Activated naive CD4-positive, alpha-beta T cell treated with anti-CD3 and anti-CD28 coated beads, Interleukin-2, amount 50 U/mL, for 72 hours (primary cell): ENCODE results near the gene HOOK2. TPM values are rescaled to one million over a fixed set of nuclear protein-coding genes. Genes with fewer than 3 reads are reported as not detected.
"Not testable (repeated sequence)": the region's sequence is repeated elsewhere in the genome, so short reads cannot be mapped to it uniquely, and the experiment has no call there.

Experiments used
- ATAC-seq, 2 donors: fragments of 150-1000 bp; cut with Tn5 transposase; 2 replicates each; pipeline ENCODE4 v1.10.0; 2021; ENCODE audit warnings: mild to moderate bottlenecking in 2 of 2, moderate library complexity in 2 of 2
- DNase-seq, 2 donors: peaks; one replicate each; pipeline ENCODE4 v3.0.0; 2021 to 2022; ENCODE audit warnings: low spot score in 2 of 2
- H3K27ac Mint-ChIP-seq, 2 donors: one replicate each; pipeline ENCODE4 v1.8.0; 2022; ENCODE audit warnings: mild to moderate bottlenecking in 2 of 2, mixed read lengths in 2 of 2
- H3K36me3 Mint-ChIP-seq, 2 donors: one replicate each; pipeline ENCODE4 v1.8.0; 2022; ENCODE audit warnings: mixed read lengths in 2 of 2
- H3K9me3 Mint-ChIP-seq, 2 donors: one replicate each; pipeline ENCODE4 v1.8.0; 2022; ENCODE audit warnings: mixed read lengths in 2 of 2
- total RNA-seq, 2 donors: library from RNA; stranded (reverse); gene quantifications; one replicate each; pipeline ENCODE4 v1.2.3, GENCODE V29; 2022

The HOOK2 gene, protein sequence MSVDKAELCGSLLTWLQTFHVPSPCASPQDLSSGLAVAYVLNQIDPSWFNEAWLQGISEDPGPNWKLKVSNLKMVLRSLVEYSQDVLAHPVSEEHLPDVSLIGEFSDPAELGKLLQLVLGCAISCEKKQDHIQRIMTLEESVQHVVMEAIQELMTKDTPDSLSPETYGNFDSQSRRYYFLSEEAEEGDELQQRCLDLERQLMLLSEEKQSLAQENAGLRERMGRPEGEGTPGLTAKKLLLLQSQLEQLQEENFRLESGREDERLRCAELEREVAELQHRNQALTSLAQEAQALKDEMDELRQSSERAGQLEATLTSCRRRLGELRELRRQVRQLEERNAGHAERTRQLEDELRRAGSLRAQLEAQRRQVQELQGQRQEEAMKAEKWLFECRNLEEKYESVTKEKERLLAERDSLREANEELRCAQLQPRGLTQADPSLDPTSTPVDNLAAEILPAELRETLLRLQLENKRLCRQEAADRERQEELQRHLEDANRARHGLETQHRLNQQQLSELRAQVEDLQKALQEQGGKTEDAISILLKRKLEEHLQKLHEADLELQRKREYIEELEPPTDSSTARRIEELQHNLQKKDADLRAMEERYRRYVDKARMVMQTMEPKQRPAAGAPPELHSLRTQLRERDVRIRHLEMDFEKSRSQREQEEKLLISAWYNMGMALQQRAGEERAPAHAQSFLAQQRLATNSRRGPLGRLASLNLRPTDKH
- 10 to 100 TPM; 37.9 to 41.5 TPM for total RNA-seq

GRCh38 chr19:12774588-12775555, at the start of gene HOOK2:
HOOK2 (minus strand) TSS chr19:12775552; CDS start chr19:12775449, 103 bp downstream.
- ATAC-seq = no peak
- Mint-ChIP-seq H3K27ac (peak within 1 kb of the TSS; percentile 30 to 74), H3K9me3 (no peaks in the 10 kb centered on the region), H3K36me3 (peaks cover 0 to 5% of the 10 kb centered on the region in 2 donors)
- DNase-seq = no peak

DNA sequence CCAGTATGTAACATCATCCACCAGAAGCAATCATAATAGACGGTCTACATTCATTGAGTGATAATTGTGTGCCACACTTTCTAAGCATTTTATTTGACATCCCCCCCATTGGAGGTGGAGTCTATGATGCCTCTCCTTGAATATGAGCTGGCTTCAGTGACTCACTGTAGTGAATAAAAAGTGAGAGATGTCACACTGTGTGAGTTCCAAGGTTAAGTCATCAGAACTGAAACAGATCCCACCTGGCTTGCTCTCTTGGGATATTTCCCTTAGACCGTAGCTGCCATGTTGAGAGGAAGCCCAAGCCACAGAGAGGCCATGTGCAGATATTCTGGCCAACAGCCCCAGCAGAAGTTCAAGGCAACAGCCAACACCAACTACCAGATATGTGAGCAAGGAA, 46.4 kb upstream of the HOOK2 start:
- Mint-ChIP-seq H3K36me3 (peaks cover 5 to 11% of the 10 kb centered on the region in 2 donors), H3K9me3 (peaks cover 4 to 7% of the 10 kb centered on the region in 2 donors), H3K27ac (peak overlapping the region in 1 of 2 donors; percentile 10)
- DNase-seq = no peak
- ATAC-seq = peak; percentile 47 to 55

GRCh38 chr19:12817810-12818209, 42.5 kb upstream of the HOOK2 start:
- H3K9me3 Mint-ChIP-seq, ATAC-seq, DNase-seq, H3K27ac Mint-ChIP-seq, H3K36me3 Mint-ChIP-seq: not testable (repeated sequence)

- H3K36me3 Mint-ChIP-seq = peaks cover 10% of the 10 kb centered on the region in 2 donors
- not testable (repeated sequence) for ATAC-seq, H3K9me3 Mint-ChIP-seq, H3K27ac Mint-ChIP-seq, DNase-seq
These were observed 41.8 kb upstream of the HOOK2 start for GRCh38 chr19:12817188-12817587.

DNA sequence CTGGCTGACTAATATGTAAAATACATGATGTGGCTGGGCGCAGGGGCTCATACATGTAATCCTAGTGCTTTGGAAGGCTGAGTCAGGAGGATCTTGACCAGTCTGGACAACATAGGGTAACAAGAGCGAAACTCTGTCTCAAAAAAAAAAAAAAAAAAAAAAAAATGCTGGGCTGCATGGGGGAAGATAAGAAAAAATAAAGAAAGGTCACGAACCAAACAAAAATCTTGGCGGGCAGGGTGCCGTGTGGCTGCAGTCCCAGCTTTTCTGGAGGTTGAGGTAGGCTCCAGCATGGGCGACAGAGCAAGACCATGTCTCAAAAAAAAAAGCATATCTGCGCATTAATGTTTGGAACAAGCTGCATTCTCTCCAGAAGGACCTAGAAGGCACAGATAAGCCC, 39.7 kb upstream of the HOOK2 start:
- no peak overlapping the region for H3K27ac Mint-ChIP-seq
- peaks cover 4 to 5% of the 10 kb centered on the region in 2 donors for H3K36me3 Mint-ChIP-seq
- no peaks in the 10 kb centered on the region for H3K9me3 Mint-ChIP-seq

DNA sequence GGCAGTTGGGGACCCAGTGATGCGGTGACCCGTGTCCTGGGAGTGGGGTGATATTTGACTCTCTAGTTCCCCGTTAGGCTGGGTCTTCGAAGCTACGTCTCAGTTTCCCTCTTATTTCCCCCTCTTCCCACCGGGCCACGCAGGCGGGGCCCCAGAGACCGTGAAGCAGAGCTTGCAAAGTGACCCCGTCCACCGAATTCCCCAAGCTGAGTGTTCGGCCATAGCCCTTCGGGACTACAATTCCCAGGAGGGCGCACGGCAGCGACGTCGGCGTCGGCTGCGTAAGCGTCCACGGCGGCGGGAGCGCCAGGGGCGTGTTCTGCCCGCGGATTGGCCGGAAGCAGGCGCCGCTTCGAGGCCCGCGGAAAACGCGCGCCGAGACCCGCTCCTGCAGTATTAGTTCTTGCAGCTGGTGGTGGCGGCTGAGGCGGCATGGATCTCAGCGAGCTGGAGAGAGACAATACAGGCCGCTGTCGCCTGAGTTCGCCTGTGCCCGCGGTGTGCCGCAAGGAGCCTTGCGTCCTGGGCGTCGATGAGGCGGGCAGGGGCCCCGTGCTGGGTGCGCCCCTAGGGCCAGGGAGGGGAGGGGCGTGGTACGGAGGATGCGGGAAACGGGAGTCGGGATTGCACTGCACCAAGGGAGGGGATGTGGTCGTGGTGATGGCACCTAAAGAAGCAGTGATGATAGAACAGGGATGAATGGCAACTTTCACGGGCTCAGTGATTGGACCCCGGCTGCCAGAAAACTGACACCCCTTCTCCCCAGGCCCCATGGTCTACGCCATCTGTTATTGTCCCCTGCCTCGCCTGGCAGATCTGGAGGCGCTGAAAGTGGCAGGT, 31.1 kb upstream of the HOOK2 start, which contains the start of gene RNASEH2A:
Gene RNASEH2A, plus strand, starts transcription at position 343 of the 840 bp plus-strand sequence. Its CDS starts 90 bp downstream, at position 433.
- Mint-ChIP-seq H3K9me3 (no peaks in the 10 kb centered on the region), H3K36me3 (peaks cover 15 to 21% of the 10 kb centered on the region in 2 donors), H3K27ac (peak within 1 kb of the TSS; percentile 91 to 95)
- DNase-seq = peak; percentile 88 to 89
- ATAC-seq = peak; percentile 88 to 92

More for the DNA sequence above, 39.7 kb upstream of the HOOK2 start:
- ATAC-seq = no peak
- no peak for DNase-seq

DNA sequence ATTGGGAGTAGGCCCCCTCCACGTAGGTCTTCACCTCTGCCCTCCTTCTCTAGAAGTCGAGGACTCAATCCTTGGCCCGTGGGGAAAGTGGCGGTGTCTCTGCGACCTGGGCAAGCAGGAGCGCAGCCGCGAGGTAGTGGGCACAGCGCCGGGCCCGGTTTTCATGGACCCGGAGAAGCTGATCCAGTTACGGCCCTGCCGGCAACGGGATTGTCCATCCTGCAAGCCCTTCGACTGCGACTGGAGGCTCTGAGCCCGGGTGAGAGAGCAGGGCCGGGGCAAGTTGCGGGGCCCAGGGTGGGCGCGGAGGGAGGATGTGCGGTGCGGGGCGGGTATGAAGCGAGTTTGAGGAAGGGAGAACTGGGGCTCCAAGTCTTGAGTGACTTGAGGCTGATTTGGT, 28.7 kb upstream of the HOOK2 start:
- DNase-seq (no peak), ATAC-seq (no peak)
- no peak overlapping the region for H3K27ac Mint-ChIP-seq
- H3K9me3 Mint-ChIP-seq = no peaks in the 10 kb centered on the region
- H3K36me3 Mint-ChIP-seq = peaks cover 24 to 31% of the 10 kb centered on the region in 2 donors

DNA sequence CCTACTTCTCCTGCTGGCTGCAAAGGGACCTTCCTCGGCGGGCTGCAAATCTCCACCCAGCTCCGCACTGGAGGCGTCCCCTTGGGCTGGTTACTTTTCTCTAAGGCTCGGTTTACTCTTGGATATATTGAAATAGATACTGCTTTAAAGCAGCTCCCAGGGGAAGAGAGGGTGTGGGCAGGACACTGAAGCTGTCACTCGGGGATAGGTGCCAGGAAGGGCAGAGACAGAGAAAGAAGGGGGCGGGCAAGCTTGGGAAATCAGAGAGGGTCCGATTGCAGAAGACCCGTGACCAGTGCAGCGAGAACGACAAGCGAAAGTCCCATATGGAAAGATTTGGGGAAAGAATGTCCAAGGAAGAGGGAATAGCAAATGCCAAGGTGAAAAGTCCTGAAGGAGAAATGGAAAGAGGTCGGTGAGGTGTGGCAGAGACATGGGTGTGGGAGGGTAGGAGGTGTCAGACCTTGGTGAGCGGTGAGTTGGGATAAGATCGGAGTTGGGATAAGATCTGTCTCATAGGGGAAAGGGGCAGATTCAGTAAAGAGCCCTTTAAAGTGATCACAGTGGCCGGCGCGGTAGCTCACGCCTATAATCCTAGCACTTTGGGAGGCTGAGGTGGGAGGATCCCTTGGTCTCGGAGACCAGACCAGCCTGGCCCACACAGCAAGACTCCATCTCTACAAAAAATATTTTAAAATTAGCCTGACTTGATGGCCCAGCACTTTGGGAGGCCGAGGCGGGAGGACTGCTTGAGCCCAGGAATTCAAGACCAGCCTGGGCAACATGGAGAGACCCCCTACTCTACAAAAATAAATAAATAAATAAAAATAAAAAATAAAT, 27.1 kb upstream of the HOOK2 start:
- Mint-ChIP-seq H3K36me3 (peaks cover 18 to 25% of the 10 kb centered on the region in 2 donors), H3K27ac (peak overlapping the region in 1 of 2 donors; percentile 77), H3K9me3 (no peaks in the 10 kb centered on the region)
- DNase-seq (no peak), ATAC-seq (no peak)

DNA sequence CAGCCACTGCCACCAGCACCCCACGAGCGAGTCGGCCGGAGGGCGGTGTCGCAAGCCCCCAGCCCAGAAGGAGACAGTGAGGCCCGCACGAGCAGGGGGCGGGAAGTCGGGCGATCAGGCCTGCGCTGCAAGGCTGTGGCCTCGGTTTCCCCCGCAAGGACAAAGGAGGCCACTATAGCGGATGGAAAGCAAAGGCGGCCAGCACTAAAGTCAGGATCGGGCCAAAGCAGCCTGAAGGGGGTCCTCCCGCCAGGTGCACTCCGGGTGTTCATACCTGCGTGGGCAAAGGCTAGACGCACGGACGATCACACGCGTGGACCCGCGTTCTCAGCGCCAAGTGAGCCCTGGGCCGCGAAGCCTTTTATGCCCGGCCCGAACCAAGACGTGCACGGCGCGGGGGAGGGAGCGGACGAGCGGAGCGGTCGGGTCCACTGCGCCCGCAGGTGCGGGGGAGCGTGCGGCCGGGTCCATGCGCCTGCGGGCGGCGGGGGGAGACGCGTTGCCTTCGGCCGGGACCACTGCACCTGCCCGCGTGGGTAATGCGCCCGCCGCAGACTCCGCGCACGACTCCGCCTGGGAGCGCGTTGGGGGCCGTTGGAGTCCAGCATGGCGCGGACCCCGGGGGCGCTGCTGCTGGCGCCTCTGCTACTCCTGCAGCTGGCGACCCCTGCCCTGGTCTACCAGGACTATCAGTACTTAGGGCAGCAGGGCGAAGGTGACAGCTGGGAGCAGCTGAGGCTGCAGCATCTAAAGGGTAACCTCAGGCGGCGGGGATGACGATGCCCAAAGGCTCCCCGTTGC, 26.3 kb upstream of the HOOK2 start, which contains the start of the genes PRDX2 and THSD8:
Gene PRDX2, minus strand, starts transcription at position 335 of the 801 bp plus-strand sequence. CDS start 539 bp downstream, outside the sequence.
Gene THSD8, plus strand, starts transcription at position 604 of the 801 bp plus-strand sequence. Its CDS starts 3 bp downstream, at position 607.
- no peaks in the 10 kb centered on the region for H3K9me3 Mint-ChIP-seq
- peak within 1 kb of the TSS; percentile 77 to 90 for H3K27ac Mint-ChIP-seq
- ATAC-seq (peak; percentile 72 to 75), DNase-seq (peak; percentile 86 to 87)
- H3K36me3 Mint-ChIP-seq = peaks cover 14 to 19% of the 10 kb centered on the region in 2 donors

DNA sequence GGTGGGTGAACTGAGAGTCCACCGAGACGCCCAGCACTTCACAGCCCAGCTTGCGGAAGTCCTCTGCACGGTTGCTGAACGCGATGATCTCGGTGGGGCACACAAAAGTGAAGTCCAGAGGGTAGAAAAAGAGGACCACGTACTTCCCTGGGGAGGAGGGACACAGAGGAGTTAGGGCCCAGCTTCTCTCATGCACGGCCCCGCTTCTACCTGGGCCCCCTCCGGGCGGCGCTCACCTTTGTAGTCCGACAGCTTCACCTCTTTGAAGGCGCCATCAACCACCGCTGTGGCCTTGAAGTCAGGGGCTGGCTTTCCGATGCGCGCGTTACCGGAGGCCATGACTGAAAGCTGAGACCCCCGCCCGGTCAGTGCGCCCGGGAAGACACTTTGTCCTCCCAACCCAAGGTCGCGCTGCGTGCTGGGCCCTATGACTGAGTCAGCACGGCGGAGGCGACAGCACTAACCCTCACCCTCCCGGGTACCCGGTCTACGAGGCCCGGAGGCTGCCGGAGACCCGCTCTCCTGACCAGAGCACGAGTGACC, 25.6 kb upstream of the HOOK2 start:
- ATAC-seq (peak; percentile 16 to 49), DNase-seq (no peak)
- Mint-ChIP-seq H3K36me3 (peaks cover 9 to 15% of the 10 kb centered on the region in 2 donors), H3K9me3 (no peaks in the 10 kb centered on the region), H3K27ac (peak overlapping the region; percentile 65 to 90)

- DNase-seq = no peak
- H3K36me3 Mint-ChIP-seq = peaks cover 9 to 15% of the 10 kb centered on the region in 2 donors
- H3K27ac Mint-ChIP-seq = peak overlapping the region in 1 of 2 donors; percentile 90
- no peak for ATAC-seq
- no peaks in the 10 kb centered on the region for H3K9me3 Mint-ChIP-seq
These were observed 25.1 kb upstream of the HOOK2 start for GRCh38 chr19:12800466-12800770.

DNA sequence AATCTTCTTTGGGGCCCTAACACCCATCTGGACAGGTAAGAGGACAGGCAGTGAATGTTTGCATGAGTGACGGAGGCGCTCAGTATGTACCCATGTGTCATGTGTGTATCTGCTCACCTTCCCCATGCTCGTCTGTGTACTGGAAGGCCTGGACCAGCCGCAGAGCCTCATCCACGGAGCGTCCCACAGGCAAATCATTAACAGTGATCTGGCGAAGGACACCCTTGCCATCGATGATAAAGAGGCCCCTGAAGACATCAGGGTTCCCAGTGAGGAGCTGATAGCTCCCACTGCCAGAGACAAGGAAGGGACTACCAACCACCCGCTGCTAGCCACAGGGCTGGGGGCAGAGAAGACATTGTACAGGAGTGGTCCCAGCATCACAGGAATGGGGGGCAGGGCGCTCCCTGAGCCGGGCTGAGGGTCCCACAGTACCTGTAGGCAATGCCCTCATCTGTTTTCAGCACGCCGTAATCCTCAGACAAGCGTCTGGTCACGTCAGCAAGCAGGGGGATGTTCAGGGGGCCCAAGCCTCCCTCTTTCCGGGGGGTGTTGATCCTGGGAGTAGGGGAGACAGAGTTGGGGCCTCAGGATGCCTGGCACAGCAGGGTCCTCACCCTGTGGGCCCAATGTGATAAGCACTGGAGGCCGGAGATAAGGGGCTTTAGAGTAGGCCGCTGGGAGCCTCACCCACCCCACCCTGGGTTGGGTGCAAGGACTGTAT, 24.6 kb upstream of the HOOK2 start:
- no peak for ATAC-seq
- Mint-ChIP-seq H3K9me3 (no peaks in the 10 kb centered on the region), H3K27ac (no peak overlapping the region)

GRCh38 chr19:12797607-12798006, 22.3 kb upstream of the HOOK2 start:
- H3K9me3 Mint-ChIP-seq, ATAC-seq, DNase-seq, H3K27ac Mint-ChIP-seq: not testable (repeated sequence)
- H3K36me3 Mint-ChIP-seq = peaks cover 14 to 30% of the 10 kb centered on the region in 2 donors

More for the DNA sequence above, 24.6 kb upstream of the HOOK2 start:
- peaks cover 9 to 15% of the 10 kb centered on the region in 2 donors for H3K36me3 Mint-ChIP-seq
- DNase-seq = no peak
